Measurements from ENCODE around the gene STIMATE. TPM values are rescaled to one million over a fixed set of nuclear protein-coding genes. Genes with fewer than 3 reads are reported as not detected.

STIMATE gene
- total RNA-seq, 1 donor from 2014 or later, result 10.2 TPM

DNA sequence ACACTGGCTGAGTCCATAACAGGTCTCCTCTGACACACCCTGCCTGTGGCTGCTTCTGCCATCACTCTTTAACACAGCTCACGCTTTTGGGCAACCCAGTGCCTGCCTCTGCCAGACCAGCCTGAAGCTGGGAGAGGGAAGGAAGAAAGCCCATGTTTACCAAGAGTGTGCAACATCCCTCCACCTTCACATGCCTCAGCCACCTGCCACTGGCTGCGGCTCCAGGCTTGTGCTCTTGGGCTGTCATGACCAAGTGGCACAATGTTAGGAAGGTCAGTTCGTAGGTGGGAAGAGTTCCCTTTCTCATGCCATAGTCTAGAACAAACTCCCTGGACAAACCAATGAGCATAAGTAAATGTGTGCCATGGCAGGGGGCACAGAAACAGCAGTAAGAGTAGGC is 20.3 kb downstream of the STIMATE start:
- Mint-ChIP-seq H3K4me1 (peaks cover 7% of the 10 kb centered on the region), H3K4me3 (no peak overlapping the region), H3K27me3 (ENCODE audit: insufficient read depth, low read depth) (peaks cover 2% of the 10 kb centered on the region), H3K9me3 (no peaks in the 10 kb centered on the region), H3K36me3 (peaks cover 2% of the 10 kb centered on the region), H3K27ac (no peak overlapping the region)
- no peaks in the 10 kb centered on the region for H3F3A ChIP-seq (ENCODE audit: low read depth)
- no peak for DNase-seq (ENCODE audit: low spot score)
- H3K36me3 ChIP-seq, result no peaks in the 10 kb centered on the region
- peaks cover 11% of the 10 kb centered on the region for H3K4me1 ChIP-seq
- H3K9ac ChIP-seq, result no peak overlapping the region
- H3K27ac ChIP-seq, result no peak overlapping the region
- no peak overlapping the region for H2AFZ ChIP-seq (replicated peaks)
- no peaks in the 10 kb centered on the region for H3K27me3 ChIP-seq
- H3K79me2 ChIP-seq (ENCODE audit: low read depth), result peaks cover 4% of the 10 kb centered on the region
- no peaks in the 10 kb centered on the region for H3K9me3 ChIP-seq (ENCODE audit: low read depth)
- H4K20me1 ChIP-seq (ENCODE audit: low read depth), result peaks cover 3% of the 10 kb centered on the region
- no peak overlapping the region for H3K4me3 ChIP-seq
- TF ChIP-seq EZH2 (IDR thresholded peaks at IDR 0.05), result no peak
- TF ChIP-seq EZH2phosphoT487 (IDR thresholded peaks at IDR 0.05), result no peak
- TF ChIP-seq, protein P1, sequence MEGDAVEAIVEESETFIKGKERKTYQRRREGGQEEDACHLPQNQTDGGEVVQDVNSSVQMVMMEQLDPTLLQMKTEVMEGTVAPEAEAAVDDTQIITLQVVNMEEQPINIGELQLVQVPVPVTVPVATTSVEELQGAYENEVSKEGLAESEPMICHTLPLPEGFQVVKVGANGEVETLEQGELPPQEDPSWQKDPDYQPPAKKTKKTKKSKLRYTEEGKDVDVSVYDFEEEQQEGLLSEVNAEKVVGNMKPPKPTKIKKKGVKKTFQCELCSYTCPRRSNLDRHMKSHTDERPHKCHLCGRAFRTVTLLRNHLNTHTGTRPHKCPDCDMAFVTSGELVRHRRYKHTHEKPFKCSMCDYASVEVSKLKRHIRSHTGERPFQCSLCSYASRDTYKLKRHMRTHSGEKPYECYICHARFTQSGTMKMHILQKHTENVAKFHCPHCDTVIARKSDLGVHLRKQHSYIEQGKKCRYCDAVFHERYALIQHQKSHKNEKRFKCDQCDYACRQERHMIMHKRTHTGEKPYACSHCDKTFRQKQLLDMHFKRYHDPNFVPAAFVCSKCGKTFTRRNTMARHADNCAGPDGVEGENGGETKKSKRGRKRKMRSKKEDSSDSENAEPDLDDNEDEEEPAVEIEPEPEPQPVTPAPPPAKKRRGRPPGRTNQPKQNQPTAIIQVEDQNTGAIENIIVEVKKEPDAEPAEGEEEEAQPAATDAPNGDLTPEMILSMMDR (IDR thresholded peaks at IDR 0.05), result no peak
- H3K4me2 ChIP-seq, result no peak overlapping the region

DNA sequence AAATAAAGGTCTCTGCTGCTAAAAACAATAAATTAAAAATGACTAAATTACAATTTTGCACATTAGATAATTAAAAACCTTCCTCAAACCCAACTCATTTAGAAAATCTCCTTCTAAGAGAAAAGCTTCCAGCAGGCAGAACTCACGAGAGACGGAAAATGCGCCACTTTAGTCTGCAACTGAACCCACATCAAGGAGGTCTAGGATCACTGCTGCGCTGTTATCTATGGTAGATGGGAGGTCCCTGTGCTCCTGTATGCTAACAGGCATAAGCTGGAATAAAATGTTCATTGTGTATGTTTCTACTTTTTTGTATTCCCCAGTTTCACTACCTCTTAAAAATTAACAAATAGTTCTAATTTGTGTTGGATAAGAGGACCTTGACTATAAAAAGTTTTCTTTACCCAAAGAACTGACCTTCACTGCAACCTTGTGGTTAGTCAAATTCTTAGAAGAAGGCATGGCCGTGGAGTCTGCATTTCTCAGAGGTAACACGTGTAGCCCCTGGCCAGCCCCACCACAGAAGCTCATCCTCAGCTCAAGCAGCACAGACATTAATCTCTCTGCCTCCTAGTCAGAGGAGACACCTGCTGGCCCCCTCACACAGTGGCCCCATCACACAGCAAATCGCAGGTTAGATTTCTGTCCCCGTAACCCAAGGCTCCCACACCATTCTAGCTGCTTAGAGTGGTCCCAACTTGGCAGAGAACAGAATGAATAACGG is 22.3 kb downstream of the STIMATE start:
- H3K27ac Mint-ChIP-seq, result no peak overlapping the region
- no peak overlapping the region for H3K4me3 Mint-ChIP-seq
- H3K27me3 Mint-ChIP-seq (ENCODE audit: insufficient read depth, low read depth), result peaks cover 2% of the 10 kb centered on the region
- Histone ChIP-seq H3K9me3 (ENCODE audit: low read depth) (no peaks in the 10 kb centered on the region), H3K36me3 (no peaks in the 10 kb centered on the region), H3K9ac (no peak overlapping the region), H3F3A (ENCODE audit: low read depth) (no peaks in the 10 kb centered on the region), H3K27me3 (no peaks in the 10 kb centered on the region), H3K4me2 (no peak overlapping the region), H3K4me3 (no peak overlapping the region), H3K4me1 (peaks cover 7% of the 10 kb centered on the region), H3K27ac (no peak overlapping the region), H4K20me1 (ENCODE audit: low read depth) (peaks cover 3% of the 10 kb centered on the region), H2AFZ (replicated peaks) (no peak overlapping the region), H3K79me2 (ENCODE audit: low read depth) (peaks cover 4% of the 10 kb centered on the region)
- TF ChIP-seq EZH2 (IDR thresholded peaks at IDR 0.05), result no peak
- TF ChIP-seq, protein P1 (IDR thresholded peaks at IDR 0.05), result no peak
- no peak for TF ChIP-seq EZH2phosphoT487 (IDR thresholded peaks at IDR 0.05)
- no peak for DNase-seq (ENCODE audit: low spot score)
- H3K9me3 Mint-ChIP-seq, result no peaks in the 10 kb centered on the region
- peaks cover 2% of the 10 kb centered on the region for H3K36me3 Mint-ChIP-seq
- H3K4me1 Mint-ChIP-seq, result peaks cover 5% of the 10 kb centered on the region

DNA sequence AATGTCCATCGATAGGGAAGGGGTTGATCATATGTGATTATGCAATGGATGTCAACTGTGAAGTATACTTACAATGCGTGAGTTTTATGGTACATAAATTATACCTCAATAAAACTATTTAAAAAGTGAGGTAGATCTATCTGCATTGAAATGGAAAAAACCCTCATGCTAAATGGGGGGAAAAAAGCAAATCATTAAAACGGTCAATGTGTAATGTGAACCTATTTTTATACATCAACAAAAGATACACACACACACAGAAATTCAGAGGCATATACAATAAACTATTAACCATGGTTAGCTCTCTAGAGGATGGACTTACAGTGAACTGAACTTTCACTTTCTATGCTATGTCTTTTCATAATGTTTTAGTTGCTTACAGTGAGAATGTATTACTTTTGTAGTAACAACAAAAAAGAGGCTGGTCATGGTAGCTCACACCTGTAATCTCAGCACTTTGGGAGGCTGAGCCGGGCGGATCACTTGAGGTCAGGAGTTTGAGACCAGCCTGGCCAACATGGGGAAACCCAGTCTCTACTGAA is 23.1 kb downstream of the STIMATE start:
- H3K9me3 ChIP-seq (ENCODE audit: low read depth), result no peaks in the 10 kb centered on the region
- H3K9me3 Mint-ChIP-seq, result no peaks in the 10 kb centered on the region
- no peaks in the 10 kb centered on the region for H3F3A ChIP-seq (ENCODE audit: low read depth)
- peaks cover 3% of the 10 kb centered on the region for H4K20me1 ChIP-seq (ENCODE audit: low read depth)
- DNase-seq (ENCODE audit: low spot score), result no peak
- no peak overlapping the region for H2AFZ ChIP-seq (replicated peaks)
- H3K27me3 ChIP-seq, result no peaks in the 10 kb centered on the region
- H3K36me3 Mint-ChIP-seq, result peaks cover under 1% of the 10 kb centered on the region
- H3K27me3 Mint-ChIP-seq (ENCODE audit: insufficient read depth, low read depth), result peaks cover 2% of the 10 kb centered on the region
- no peak overlapping the region for H3K27ac ChIP-seq
- no peak overlapping the region for H3K27ac Mint-ChIP-seq
- peaks cover 5% of the 10 kb centered on the region for H3K4me1 Mint-ChIP-seq
- no peak overlapping the region for H3K9ac ChIP-seq
- no peak overlapping the region for H3K4me3 ChIP-seq
- H3K36me3 ChIP-seq, result no peaks in the 10 kb centered on the region
- H3K4me3 Mint-ChIP-seq, result no peak overlapping the region
- H3K4me1 ChIP-seq, result peaks cover 6% of the 10 kb centered on the region
- TF ChIP-seq EZH2 (IDR thresholded peaks at IDR 0.05), result no peak
- TF ChIP-seq, protein P1 (IDR thresholded peaks at IDR 0.05), result no peak
- no peak for TF ChIP-seq EZH2phosphoT487 (IDR thresholded peaks at IDR 0.05)
- H3K79me2 ChIP-seq (ENCODE audit: low read depth), result peaks cover 4% of the 10 kb centered on the region
- no peak overlapping the region for H3K4me2 ChIP-seq

Measured in neural progenitor cell (in vitro differentiated cells).